ENCODE measurements around the gene LRRC1. TPM values are rescaled to one million over a fixed set of nuclear protein-coding genes. Genes with fewer than 3 reads are reported as not detected.

LRRC1 gene
- total RNA-seq, 4 donors from 2014 or later, result 10.4 to 13.0 (median 12.6) TPM

DNA sequence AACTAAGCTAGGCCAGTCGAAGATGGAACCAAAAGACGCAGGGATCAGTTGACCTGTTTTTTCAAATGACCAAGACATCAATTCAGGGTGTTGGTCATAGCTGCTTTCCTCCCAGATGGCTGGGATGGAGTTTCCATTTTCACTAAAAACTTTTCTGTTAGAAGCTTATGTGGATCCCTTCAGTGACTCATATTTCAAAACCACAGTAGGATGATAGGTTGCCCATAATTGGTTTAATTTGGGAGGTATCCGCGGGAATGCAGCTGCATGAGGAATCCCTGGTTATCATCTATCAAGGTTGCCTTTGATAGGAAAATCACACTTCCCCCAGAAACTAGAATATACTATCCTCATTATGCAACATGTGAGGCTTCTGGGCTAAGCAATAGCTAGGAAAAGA, 165.5 kb downstream of the LRRC1 start:
- Histone ChIP-seq H3K4me3 (no peak overlapping the region), H3K9me3 (no peaks in the 10 kb centered on the region), H3K27ac (replicated peaks in 1 of 4) (no peak overlapping the region), H3K36me3 (no peaks in the 10 kb centered on the region), H3K27me3 (no peaks in the 10 kb centered on the region), H3K4me1 (peaks cover 0 to 5% (median 3%) of the 10 kb centered on the region in 4 donors)
- no peak for DNase-seq (ENCODE audit: extremely low spot score)
- TF ChIP-seq, protein P1, sequence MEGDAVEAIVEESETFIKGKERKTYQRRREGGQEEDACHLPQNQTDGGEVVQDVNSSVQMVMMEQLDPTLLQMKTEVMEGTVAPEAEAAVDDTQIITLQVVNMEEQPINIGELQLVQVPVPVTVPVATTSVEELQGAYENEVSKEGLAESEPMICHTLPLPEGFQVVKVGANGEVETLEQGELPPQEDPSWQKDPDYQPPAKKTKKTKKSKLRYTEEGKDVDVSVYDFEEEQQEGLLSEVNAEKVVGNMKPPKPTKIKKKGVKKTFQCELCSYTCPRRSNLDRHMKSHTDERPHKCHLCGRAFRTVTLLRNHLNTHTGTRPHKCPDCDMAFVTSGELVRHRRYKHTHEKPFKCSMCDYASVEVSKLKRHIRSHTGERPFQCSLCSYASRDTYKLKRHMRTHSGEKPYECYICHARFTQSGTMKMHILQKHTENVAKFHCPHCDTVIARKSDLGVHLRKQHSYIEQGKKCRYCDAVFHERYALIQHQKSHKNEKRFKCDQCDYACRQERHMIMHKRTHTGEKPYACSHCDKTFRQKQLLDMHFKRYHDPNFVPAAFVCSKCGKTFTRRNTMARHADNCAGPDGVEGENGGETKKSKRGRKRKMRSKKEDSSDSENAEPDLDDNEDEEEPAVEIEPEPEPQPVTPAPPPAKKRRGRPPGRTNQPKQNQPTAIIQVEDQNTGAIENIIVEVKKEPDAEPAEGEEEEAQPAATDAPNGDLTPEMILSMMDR (IDR thresholded peaks at IDR 0.05), result no peak
- no peak for TF ChIP-seq POLR2AphosphoS5 (IDR thresholded peaks at IDR 0.05)
- no peak for TF ChIP-seq POLR2A (IDR thresholded peaks at IDR 0.05; ENCODE audit: low read depth)
- no peak for TF ChIP-seq EP300 (IDR thresholded peaks at IDR 0.05)
- WGBS, result 83% methylated on average over 4 of the region's 4 CpGs
- intact Hi-C loops (cut with DNase I), result no loop called here

DNA sequence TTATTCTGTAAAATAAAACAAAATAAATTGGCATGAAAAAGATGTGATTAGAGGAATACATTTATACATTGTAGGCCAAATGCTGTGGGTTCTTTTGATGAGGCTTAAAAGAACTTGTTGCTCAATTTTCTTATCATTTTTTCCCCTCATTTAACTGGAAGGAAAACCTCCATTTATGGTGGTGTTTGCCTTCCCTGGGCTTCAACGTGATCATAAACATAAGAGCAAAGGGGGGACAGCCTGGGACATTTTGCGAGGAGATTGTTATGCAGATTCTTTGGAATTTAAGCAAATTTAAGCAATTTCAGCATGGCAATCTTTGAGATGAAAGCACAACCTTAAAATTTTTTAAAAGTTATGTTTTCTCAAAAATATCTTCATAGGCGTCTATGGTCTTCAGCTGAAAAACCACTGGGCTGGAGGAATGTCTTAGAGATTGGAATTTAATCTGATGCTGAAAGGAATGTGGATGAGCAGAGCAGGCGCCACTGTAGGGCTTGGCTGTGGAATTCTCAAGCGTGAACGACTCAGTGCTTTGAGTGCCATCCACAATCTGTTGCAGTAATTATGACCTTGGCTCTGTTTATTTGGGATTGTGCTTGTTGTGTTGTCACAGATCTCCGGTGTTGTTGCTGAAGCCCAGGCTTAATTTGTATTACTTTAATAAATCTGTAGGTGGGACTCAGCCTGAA, 167.0 kb downstream of the LRRC1 start:
- H3K36me3 ChIP-seq, result no peaks in the 10 kb centered on the region
- H3K4me1 ChIP-seq, result peaks cover 0 to 4% (median 0%) of the 10 kb centered on the region in 4 donors
- intact Hi-C loops (cut with DNase I), result no loop called here
- WGBS, result 78% methylated on average over 7 of the region's 7 CpGs
- H3K27me3 ChIP-seq, result no peaks in the 10 kb centered on the region
- no peak overlapping the region for H3K4me3 ChIP-seq
- DNase-seq (ENCODE audit: extremely low spot score), result no peak
- H3K9me3 ChIP-seq, result no peaks in the 10 kb centered on the region
- no peak overlapping the region for H3K27ac ChIP-seq (replicated peaks in 1 of 4)
- no peak for TF ChIP-seq POLR2AphosphoS5 (IDR thresholded peaks at IDR 0.05)
- TF ChIP-seq, protein P1 (IDR thresholded peaks at IDR 0.05), result no peak
- no peak for TF ChIP-seq POLR2A (IDR thresholded peaks at IDR 0.05; ENCODE audit: low read depth)
- no peak for TF ChIP-seq EP300 (IDR thresholded peaks at IDR 0.05)

DNA sequence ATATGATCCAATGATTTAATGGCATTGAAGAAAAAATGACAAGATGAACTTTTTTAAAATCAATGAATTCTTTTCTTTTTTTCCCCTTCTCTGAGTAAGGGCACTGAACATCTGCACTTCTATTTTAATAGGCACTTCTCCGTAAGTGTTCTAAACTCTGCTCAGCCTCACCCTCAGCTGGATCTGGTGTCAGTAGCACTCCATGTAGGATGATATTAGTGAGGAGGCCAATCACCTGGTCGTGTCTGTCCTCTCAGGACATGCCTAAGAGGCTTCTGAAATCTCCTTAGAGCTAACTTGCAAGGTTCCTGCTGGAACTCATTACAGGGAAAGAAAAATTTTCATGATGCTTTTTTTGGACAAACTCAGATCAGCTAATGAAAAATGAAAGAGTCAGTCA, 167.8 kb downstream of the LRRC1 start:
- H3K4me3 ChIP-seq, result no peak overlapping the region
- TF ChIP-seq EP300 (IDR thresholded peaks at IDR 0.05) (no peak), POLR2A (IDR thresholded peaks at IDR 0.05; ENCODE audit: low read depth) (no peak), POLR2AphosphoS5 (IDR thresholded peaks at IDR 0.05) (no peak)
- TF ChIP-seq, protein P1 (IDR thresholded peaks at IDR 0.05), result no peak
- H3K27me3 ChIP-seq, result no peaks in the 10 kb centered on the region
- H3K36me3 ChIP-seq, result no peaks in the 10 kb centered on the region
- DNase-seq (ENCODE audit: extremely low spot score), result no peak
- no peaks in the 10 kb centered on the region for H3K9me3 ChIP-seq
- peaks cover 0 to 4% (median 0%) of the 10 kb centered on the region in 4 donors for H3K4me1 ChIP-seq
- WGBS, result 78% methylated on average over 2 of the region's 2 CpGs
- intact Hi-C loops (cut with DNase I), result no loop called here
- no peak overlapping the region for H3K27ac ChIP-seq (replicated peaks in 1 of 4)

DNA sequence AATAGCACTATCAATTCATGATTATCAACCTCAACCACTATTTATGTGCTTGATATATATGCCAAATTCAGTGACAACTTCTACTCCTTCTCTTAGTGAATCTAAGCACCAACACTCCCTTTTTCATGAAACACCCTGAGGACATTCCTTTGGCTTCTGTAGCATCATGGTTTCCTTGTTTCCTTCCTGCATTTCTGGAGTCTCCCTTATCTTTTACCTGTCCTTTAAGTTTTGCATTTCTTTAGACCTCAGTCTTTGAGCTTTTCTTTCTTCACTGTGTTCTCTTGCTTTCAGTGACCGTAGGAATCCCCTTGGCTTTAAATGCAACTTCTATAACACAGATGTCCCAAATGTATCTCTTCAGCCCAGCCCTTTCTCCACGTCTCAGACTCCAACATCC, 172.6 kb downstream of the LRRC1 start:
- intact Hi-C loops (cut with DNase I), result no loop called here
- Histone ChIP-seq H3K4me3 (no peak overlapping the region), H3K9me3 (no peaks in the 10 kb centered on the region), H3K36me3 (no peaks in the 10 kb centered on the region), H3K27ac (replicated peaks in 1 of 4) (no peak overlapping the region), H3K27me3 (no peaks in the 10 kb centered on the region), H3K4me1 (no peaks in the 10 kb centered on the region)
- TF ChIP-seq POLR2A (IDR thresholded peaks at IDR 0.05; ENCODE audit: low read depth), result no peak
- TF ChIP-seq POLR2AphosphoS5 (IDR thresholded peaks at IDR 0.05), result no peak
- TF ChIP-seq EP300 (IDR thresholded peaks at IDR 0.05), result no peak
- TF ChIP-seq, protein P1 (IDR thresholded peaks at IDR 0.05), result no peak
- 75% methylated on average over 2 of the region's 2 CpGs for WGBS
- DNase-seq (ENCODE audit: extremely low spot score), result no peak

Other genes with a start within 250 kb of the LRRC1 start
- gene GCLC, start 249.9 kb upstream of the LRRC1 start, total RNA-seq, result 10 to 100 TPM; 57.7 to 70.8 (median 64.6) TPM
- under 1 TPM in 1 of 4 donors, not detected in 3; under 0.01 TPM for gene KLHL31, start 129.2 kb upstream of the LRRC1 start, total RNA-seq

All from esophagus muscularis mucosa (tissue), 4 donors.